ENCODE measurements around the gene PTPRM. TPM values are rescaled to one million over a fixed set of nuclear protein-coding genes. Genes with fewer than 3 reads are reported as not detected.

PTPRM gene
- total RNA-seq, 1 donor from 2014 or later: 65.5 TPM

GRCh38 chr18:7645756-7646155, 78.6 kb downstream of the PTPRM start:
- H3K4me3 ChIP-seq (ENCODE audit: low read depth, low read length): no peak overlapping the region
- no peak for DNase-seq (ENCODE audit: low read depth)
- H3K36me3 ChIP-seq (ENCODE audit: control insufficient read depth, insufficient read depth, low read length): no peaks in the 10 kb centered on the region
- TF ChIP-seq, protein P1, sequence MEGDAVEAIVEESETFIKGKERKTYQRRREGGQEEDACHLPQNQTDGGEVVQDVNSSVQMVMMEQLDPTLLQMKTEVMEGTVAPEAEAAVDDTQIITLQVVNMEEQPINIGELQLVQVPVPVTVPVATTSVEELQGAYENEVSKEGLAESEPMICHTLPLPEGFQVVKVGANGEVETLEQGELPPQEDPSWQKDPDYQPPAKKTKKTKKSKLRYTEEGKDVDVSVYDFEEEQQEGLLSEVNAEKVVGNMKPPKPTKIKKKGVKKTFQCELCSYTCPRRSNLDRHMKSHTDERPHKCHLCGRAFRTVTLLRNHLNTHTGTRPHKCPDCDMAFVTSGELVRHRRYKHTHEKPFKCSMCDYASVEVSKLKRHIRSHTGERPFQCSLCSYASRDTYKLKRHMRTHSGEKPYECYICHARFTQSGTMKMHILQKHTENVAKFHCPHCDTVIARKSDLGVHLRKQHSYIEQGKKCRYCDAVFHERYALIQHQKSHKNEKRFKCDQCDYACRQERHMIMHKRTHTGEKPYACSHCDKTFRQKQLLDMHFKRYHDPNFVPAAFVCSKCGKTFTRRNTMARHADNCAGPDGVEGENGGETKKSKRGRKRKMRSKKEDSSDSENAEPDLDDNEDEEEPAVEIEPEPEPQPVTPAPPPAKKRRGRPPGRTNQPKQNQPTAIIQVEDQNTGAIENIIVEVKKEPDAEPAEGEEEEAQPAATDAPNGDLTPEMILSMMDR (IDR thresholded peaks at IDR 0.05; ENCODE audit: insufficient read depth, low read length, poor library complexity, severe bottlenecking): no peak
- H3K27me3 ChIP-seq (ENCODE audit: control insufficient read depth, insufficient read depth, low read length): no peaks in the 10 kb centered on the region

DNA sequence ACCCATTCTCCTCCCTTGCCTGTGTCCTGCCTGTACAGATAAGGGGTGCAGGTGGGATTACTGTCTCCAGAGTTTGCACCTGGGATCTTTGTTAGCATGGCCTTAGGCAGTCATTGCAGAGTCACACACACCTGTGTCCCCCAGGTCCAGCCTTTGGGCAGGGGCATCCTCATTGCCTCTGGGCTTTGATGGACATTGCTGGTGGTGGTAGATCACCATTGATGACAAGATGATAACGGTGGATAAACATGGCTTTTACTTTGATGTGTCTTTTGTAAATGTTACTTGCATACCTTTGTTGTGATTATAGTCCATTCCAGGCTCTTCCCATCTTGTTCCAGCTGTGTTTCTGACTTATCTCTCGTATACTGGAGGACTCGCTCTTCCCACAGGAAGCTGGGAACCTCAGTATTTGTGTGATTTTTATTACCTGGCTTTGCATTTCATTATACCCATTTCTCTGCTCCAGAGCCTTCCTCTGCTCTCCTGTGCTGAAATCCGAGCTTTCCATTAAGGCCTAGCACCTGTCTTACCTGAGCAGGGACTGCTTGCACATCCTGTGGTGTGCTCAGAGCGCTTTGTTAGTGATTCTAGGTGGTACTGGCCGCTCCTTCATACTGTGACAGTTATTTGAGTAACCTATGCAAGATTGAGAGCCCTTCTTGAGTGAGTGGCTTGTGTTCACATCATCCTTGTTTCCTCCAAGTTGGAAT, 79.2 kb downstream of the PTPRM start:
- Histone ChIP-seq H3K27me3 (ENCODE audit: control insufficient read depth, insufficient read depth, low read length) (no peaks in the 10 kb centered on the region), H3K4me3 (ENCODE audit: low read depth, low read length) (no peak overlapping the region), H3K36me3 (ENCODE audit: control insufficient read depth, insufficient read depth, low read length) (no peaks in the 10 kb centered on the region)
- TF ChIP-seq, protein P1 (IDR thresholded peaks at IDR 0.05; ENCODE audit: insufficient read depth, low read length, poor library complexity, severe bottlenecking): no peak
- no peak for DNase-seq (ENCODE audit: low read depth)

DNA sequence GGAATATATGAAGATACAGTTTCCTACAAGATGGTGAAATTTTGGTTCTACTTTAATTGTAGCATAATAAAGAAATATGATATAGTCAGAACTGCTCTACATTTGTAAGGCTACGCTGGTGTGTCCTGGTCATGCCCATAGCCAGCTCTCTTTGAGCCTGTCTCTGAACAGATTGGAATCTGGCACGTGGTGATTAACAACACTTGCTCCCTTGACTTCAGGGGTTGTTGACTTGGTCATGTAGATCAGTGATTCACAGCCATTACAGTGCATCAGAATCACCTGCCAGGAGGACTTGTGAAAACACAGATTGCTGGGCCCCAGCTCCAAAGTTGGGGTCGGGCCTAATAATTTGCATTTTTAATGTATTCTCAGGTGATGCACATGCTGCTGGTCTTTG, 80.4 kb downstream of the PTPRM start:
- Histone ChIP-seq H3K27me3 (ENCODE audit: control insufficient read depth, insufficient read depth, low read length) (no peaks in the 10 kb centered on the region), H3K36me3 (ENCODE audit: control insufficient read depth, insufficient read depth, low read length) (no peaks in the 10 kb centered on the region), H3K4me3 (ENCODE audit: low read depth, low read length) (no peak overlapping the region)
- TF ChIP-seq, protein P1 (IDR thresholded peaks at IDR 0.05; ENCODE audit: insufficient read depth, low read length, poor library complexity, severe bottlenecking): no peak
- no peak for DNase-seq (ENCODE audit: low read depth)

- no peak overlapping the region for H3K4me3 ChIP-seq (ENCODE audit: low read depth, low read length)
- TF ChIP-seq, protein P1 (IDR thresholded peaks at IDR 0.05; ENCODE audit: insufficient read depth, low read length, poor library complexity, severe bottlenecking): no peak
- no peaks in the 10 kb centered on the region for H3K27me3 ChIP-seq (ENCODE audit: control insufficient read depth, insufficient read depth, low read length)
- no peak for DNase-seq (ENCODE audit: low read depth)
- no peaks in the 10 kb centered on the region for H3K36me3 ChIP-seq (ENCODE audit: control insufficient read depth, insufficient read depth, low read length)
Observed at GRCh38 chr18:7657050-7657449, 89.9 kb downstream of the PTPRM start.

DNA sequence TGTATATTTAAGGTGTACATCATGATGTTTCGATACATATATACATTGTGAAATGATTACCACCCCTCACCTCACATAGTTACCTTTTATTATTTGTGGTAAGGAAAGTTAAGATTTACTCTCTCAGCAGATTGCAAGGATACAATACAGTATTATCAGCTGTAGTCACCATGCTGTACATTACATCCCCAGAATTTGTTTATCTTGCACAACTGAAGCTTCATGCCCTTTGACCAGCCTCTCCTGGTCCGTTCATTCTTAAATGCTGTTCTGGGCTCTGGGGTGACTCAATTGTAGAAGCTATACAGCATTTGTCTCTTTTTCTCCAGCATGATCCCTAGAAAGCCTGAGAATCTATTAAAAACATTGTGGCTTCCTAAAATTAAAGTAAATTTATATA, 90.8 kb downstream of the PTPRM start:
- no peaks in the 10 kb centered on the region for H3K36me3 ChIP-seq (ENCODE audit: control insufficient read depth, insufficient read depth, low read length)
- no peak for DNase-seq (ENCODE audit: low read depth)
- H3K4me3 ChIP-seq (ENCODE audit: low read depth, low read length): no peak overlapping the region
- H3K27me3 ChIP-seq (ENCODE audit: control insufficient read depth, insufficient read depth, low read length): no peaks in the 10 kb centered on the region
- TF ChIP-seq, protein P1 (IDR thresholded peaks at IDR 0.05; ENCODE audit: insufficient read depth, low read length, poor library complexity, severe bottlenecking): no peak

DNA sequence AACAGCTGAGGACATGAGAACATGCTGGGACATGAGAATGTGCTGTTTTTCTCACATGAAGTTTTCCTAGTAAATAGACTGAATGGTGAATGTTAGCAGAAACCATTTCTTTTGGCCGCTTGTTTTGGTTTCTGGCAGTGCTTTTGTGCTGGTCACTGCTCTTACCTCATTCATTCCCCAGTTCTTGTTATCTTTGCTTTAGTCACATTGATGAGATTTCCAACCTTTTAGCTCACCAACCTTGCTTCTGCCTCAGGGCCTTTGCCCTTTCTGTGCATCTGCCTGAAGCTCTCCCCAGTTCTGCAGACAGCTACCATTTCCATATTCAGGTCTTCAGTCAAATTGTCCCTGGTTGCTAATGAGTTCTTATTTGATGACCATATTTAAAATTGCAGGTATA, 91.6 kb downstream of the PTPRM start:
- TF ChIP-seq, protein P1 (IDR thresholded peaks at IDR 0.05; ENCODE audit: insufficient read depth, low read length, poor library complexity, severe bottlenecking): no peak
- H3K4me3 ChIP-seq (ENCODE audit: low read depth, low read length): no peak overlapping the region
- DNase-seq (ENCODE audit: low read depth): no peak
- H3K27me3 ChIP-seq (ENCODE audit: control insufficient read depth, insufficient read depth, low read length): no peaks in the 10 kb centered on the region
- no peaks in the 10 kb centered on the region for H3K36me3 ChIP-seq (ENCODE audit: control insufficient read depth, insufficient read depth, low read length)
